ENCODE measurements around the gene PMEPA1.

GRCh38 chr20:57684808-57685140 lies 25.0 kb downstream of the PMEPA1 start:
- TF ChIP-seq EZH2 (IDR thresholded peaks at IDR 0.05; ENCODE audit: insufficient read depth, poor library complexity, severe bottlenecking) (no peak), EZH2phosphoT487 (IDR thresholded peaks at IDR 0.05; ENCODE audit: insufficient read depth, low read depth) (no peak)
